GM19452 (cell line): ENCODE data around the gene VPS18.

Source experiments
- ATAC-seq: cut with Tn5 transposase; IDR thresholded peaks from one replicate; pipeline ENCODE4 v1.9.1; 2021; ENCODE audit not compliant: unreplicated experiment

The VPS18 gene

GRCh38 chr15:40952301-40952900, 58.2 kb downstream of the VPS18 start:
- no peak for ATAC-seq

- ATAC-seq, result peak; percentile 91
These were observed 58.9 kb downstream of the VPS18 start, which contains the start of gene CHAC1 for GRCh38 chr15:40952901-40953712. CHAC1 (plus strand) TSS chr15:40953471; CDS start chr15:40953584, 113 bp downstream.
